Duodenal mucosa (tissue), 2 donors: ENCODE results near the gene TBC1D8.

Experiments
- H3K27ac ChIP-seq: one replicate; pipeline ENCODE4 v1.7.0; 2013; ENCODE audit warnings: low read depth, low read length
- H3K27me3 ChIP-seq, 2 donors: one replicate each; pipeline ENCODE4 v1.7.0; 2013; ENCODE audit warnings: low read length in 2 of 2, control low read depth in 1 of 2; ENCODE audit not compliant: insufficient read depth in 2 of 2, control insufficient read depth in 1 of 2
- H3K36me3 ChIP-seq, 2 donors: one replicate each; pipeline ENCODE4 v1.7.0; 2013; ENCODE audit warnings: low read length in 2 of 2, control low read depth in 1 of 2; ENCODE audit not compliant: insufficient read depth in 2 of 2, control insufficient read depth in 1 of 2
- H3K4me1 ChIP-seq, 2 donors: one replicate each; pipeline ENCODE4 v1.7.0; 2013; ENCODE audit warnings: low read length in 2 of 2, control low read depth in 1 of 2; ENCODE audit not compliant: insufficient read depth in 2 of 2, control insufficient read depth in 1 of 2
- H3K4me3 ChIP-seq, 2 donors: one replicate each; pipeline ENCODE4 v1.7.0; 2013; ENCODE audit warnings: low read length in 2 of 2, low read depth in 1 of 2
- H3K9ac ChIP-seq, 2 donors: one replicate each; pipeline ENCODE4 v1.7.0; 2013; ENCODE audit warnings: low read length in 2 of 2, low read depth in 1 of 2
- H3K9me3 ChIP-seq, 2 donors: one replicate each; pipeline ENCODE4 v1.7.0; 2013; ENCODE audit warnings: low read length in 2 of 2, control low read depth in 1 of 2; ENCODE audit not compliant: control insufficient read depth in 1 of 2

TBC1D8 gene

DNA sequence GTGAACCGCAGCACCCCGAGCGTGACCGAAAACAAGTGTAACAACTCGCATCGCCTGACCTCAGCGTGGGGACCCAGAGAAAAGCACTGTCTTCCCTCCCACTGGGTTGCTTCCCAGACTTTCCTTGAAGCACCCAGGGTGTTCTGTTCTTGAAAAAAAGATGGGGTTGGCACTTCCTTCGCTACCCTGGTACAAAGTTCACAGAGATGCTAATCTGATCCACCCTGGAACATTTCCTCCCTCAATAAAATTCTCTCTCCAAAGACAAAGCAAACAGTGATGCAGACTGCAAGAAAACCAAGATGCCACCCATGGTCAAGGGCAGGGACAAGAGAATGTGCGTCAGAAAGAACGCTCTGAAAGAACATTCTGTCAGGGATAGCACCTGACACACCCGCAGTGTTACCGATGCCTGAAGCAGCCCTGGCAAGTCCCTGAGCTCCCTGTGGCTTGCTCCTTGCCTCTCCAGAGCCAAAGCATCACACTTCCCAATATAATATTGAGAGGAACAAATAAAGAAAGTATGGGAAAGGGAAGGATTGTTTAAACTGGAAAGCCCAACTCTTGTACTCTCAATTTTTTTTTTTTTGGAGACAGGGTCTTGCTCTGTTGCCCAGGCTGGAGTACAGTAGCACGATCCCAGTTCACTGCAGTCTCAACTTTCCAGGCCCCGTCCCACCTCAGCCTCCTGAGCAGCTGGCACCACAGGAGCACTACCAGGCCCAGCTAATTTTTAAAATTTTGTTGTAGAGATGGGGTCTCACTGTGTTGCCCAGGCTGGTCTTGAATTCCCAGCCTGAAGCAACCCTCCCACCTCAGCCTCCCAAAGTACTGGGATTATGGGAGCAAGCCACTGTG is 70.7 kb downstream of the TBC1D8 start:
- Histone ChIP-seq H3K27ac (no peak overlapping the region), H3K36me3 (no peaks in the 10 kb centered on the region), H3K27me3 (no peaks in the 10 kb centered on the region), H3K4me3 (no peak overlapping the region), H3K9ac (no peak overlapping the region), H3K4me1 (peaks cover 8 to 11% of the 10 kb centered on the region in 2 donors), H3K9me3 (no peaks in the 10 kb centered on the region)

DNA sequence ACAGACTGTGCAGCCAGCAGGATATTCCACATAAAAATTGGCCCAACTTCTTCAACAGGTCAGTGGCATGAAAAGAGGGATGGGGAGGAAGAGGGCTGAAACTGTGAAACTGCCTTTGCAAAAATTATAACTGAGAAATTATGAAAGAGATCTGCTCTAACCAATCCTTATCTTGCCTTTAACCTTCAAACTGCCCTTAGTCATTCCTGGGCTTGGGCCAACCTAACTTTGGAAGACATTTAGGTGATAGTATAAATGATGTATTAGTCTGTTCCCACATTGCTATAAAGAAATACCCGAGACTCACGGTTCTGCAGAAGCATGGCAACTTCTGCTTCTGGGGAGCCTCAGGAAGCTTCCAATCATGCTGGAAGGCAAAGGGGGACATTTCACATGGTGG is 74.6 kb downstream of the TBC1D8 start:
- Histone ChIP-seq H3K27ac (no peak overlapping the region), H3K27me3 (no peaks in the 10 kb centered on the region), H3K4me1 (peaks cover 0 to 7% of the 10 kb centered on the region in 2 donors), H3K36me3 (no peaks in the 10 kb centered on the region), H3K4me3 (no peak overlapping the region), H3K9me3 (peaks cover 0 to 7% of the 10 kb centered on the region in 2 donors), H3K9ac (no peak overlapping the region)

DNA sequence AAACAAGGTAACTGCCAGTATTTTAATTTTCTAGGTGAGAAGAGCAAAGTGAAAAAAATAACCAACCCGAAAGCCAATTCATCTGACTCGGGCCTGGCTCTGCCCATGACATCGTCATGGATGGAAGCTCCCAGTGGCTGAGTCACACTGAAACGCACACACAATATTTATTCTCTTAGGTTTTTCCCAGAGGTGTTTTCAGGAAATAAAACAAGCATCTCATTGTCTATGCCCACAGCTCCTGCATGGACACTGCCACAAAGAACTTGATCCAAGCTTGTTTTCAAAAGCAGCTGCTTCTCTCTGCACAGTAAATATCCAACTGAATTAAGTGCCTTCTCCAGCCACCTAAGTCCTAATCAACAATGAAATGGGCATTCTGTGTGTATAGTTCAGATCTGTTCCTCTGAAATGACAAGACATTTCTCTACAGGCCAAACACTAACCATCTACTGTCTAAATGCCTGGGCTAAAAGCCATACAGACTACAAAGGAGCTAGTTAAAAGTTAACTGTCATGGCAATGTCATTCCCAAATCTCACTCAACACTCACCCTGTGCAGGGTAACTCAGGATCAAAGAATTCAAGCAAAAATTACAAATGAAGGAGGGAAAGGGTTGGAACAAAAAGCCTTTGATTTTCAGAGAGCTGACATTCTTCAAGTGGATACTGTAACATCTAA is 86.2 kb downstream of the TBC1D8 start:
- H3K36me3 ChIP-seq = no peaks in the 10 kb centered on the region
- no peak overlapping the region for H3K27ac ChIP-seq
- no peaks in the 10 kb centered on the region for H3K9me3 ChIP-seq
- no peak overlapping the region for H3K4me3 ChIP-seq
- no peak overlapping the region for H3K9ac ChIP-seq
- no peaks in the 10 kb centered on the region for H3K4me1 ChIP-seq
- H3K27me3 ChIP-seq = no peaks in the 10 kb centered on the region

DNA sequence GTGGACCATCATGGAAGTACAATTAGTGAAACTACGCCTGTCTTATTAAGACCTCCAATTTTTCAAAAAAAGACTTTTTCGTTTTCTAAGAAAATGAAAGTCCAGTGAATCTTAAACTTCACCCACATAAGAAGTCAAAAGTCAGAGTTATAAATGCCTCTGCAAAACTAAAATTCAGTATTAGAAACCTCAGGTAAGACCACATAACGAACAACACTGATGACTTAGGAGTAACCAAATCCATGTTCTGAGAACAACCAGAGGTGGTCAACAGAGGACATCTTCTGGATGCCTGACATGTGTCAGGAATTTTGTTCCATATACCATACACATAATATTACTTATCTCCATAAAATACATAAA is 86.7 kb downstream of the TBC1D8 start:
- H3K9ac ChIP-seq = no peak overlapping the region
- no peaks in the 10 kb centered on the region for H3K36me3 ChIP-seq
- no peak overlapping the region for H3K4me3 ChIP-seq
- no peaks in the 10 kb centered on the region for H3K9me3 ChIP-seq
- H3K27ac ChIP-seq = no peak overlapping the region
- no peaks in the 10 kb centered on the region for H3K27me3 ChIP-seq
- H3K4me1 ChIP-seq = no peaks in the 10 kb centered on the region

DNA sequence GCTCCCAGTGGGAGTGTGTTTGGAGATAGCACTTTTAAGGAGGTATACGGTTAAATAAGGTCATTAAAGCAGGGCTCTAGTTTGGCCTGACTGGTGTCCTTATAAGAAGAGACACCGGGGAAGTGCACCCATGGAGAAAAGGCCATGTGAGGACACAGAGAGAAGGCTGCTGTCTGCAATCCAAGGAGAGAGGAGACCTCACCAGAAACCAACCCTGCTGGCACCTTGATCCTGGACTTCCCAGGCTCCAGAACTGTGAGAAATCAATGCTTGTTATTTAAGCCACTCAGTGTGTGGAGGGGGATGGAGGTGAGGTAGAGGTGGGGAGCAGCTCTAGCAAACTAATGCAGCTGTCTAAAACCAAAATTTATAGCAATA is 87.1 kb downstream of the TBC1D8 start:
- Histone ChIP-seq H3K9me3 (no peaks in the 10 kb centered on the region), H3K4me3 (no peak overlapping the region), H3K9ac (no peak overlapping the region), H3K36me3 (no peaks in the 10 kb centered on the region), H3K27ac (no peak overlapping the region), H3K4me1 (no peaks in the 10 kb centered on the region), H3K27me3 (no peaks in the 10 kb centered on the region)

DNA sequence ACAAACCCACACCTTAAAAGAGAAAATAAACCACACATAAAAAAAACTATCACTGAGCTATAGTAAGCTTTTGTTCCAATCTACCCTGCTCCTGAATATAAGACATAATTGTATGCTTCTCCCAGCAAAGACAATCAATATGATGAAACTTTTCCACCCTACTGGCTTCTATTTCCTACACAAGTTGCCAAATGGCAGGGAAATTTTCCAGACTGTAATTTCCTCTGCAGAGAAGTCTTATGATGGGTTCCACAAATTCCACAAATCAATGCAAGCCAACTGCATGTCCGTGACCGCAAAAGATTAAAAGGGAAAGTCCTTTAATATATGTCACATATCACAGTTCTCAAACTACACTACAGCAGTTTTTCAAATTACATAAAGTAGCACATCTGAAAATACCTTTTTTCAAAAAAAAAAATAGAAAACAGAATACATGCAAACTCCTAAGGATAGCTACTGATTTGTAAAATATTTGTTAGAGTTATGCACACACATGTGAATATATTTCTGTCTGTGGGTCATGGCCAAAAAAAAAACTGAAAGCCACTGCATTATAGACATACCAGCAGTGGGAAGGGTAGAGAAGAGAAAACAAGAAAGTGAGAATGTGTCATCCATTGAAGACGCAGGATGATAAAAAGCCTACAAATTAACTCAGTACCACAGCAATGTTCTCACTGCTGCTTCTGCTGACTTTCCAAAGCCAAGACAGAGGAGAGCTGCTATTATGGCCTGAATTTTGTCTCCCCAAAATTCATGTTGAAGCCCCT is 87.6 kb downstream of the TBC1D8 start:
- Histone ChIP-seq H3K9ac (no peak overlapping the region), H3K27ac (no peak overlapping the region), H3K4me1 (no peaks in the 10 kb centered on the region), H3K9me3 (no peaks in the 10 kb centered on the region), H3K36me3 (no peaks in the 10 kb centered on the region), H3K27me3 (no peaks in the 10 kb centered on the region), H3K4me3 (no peak overlapping the region)

DNA sequence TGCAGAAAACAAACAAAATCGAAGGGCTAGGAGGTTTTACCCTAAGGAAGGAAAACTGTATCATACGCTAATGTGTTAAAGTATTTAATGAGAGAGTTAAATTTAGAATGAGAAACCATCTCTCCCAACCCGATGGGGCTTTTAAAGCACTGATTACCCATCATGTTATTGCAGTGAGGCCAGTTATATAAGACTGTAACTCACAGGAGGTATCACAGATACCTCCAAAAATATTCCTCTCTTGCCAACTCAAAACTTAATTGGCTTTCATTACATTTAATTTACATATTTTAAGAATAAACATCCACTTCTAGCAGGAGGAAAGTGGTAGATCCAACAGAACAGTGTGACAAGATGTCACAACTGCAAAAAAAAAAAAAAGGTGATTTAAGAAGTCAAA is 92.8 kb downstream of the TBC1D8 start:
- Histone ChIP-seq H3K36me3 (peaks cover 0 to 8% of the 10 kb centered on the region in 2 donors), H3K9ac (no peak overlapping the region), H3K4me3 (no peak overlapping the region), H3K4me1 (no peaks in the 10 kb centered on the region), H3K27ac (no peak overlapping the region), H3K27me3 (no peaks in the 10 kb centered on the region), H3K9me3 (no peaks in the 10 kb centered on the region)

DNA sequence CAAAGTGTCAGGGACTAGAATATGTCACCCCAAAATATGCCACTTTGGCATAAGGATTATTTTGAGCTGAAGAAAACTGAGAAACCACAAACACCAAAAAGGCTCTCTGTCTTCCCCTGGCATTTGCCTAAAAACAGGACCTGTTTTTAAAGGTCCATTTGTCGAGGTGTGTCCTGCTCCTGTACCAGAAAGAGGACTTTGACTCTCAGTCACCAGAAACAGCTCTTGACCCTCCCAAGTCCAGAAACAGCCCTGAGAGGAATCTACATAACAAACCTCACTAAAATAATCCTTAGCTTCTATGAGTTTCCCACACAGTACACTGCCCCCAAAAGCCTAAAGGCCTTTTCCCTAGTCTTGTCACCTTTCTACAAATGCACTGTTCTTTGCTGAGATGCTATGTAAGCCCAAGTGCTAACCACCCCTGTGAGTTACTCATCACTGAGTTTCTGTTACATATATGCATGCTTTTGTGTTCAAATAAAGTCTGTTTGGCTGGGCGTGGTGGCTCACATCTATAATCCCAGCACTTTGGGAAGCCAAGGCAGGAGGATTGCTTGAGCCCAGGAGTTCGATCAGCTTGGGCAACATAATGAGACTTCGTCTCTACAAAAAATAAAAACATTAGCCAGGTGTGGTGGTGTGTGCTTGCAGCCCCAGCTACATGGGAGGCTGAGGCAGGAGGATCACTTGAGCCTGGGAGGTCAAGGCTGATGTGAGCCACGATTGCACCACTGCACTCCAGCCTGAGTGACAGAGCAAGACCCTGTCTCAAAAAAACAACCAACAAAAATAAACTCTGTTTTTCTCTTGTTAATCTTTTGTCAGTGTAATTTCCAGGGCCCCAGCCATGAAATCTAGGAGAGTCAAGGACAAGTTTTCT is 93.9 kb downstream of the TBC1D8 start:
- no peaks in the 10 kb centered on the region for H3K27me3 ChIP-seq
- H3K36me3 ChIP-seq = peaks cover 0 to 8% of the 10 kb centered on the region in 2 donors
- H3K4me1 ChIP-seq = no peaks in the 10 kb centered on the region
- H3K9ac ChIP-seq = no peak overlapping the region
- H3K4me3 ChIP-seq = no peak overlapping the region
- H3K9me3 ChIP-seq = no peaks in the 10 kb centered on the region
- H3K27ac ChIP-seq = no peak overlapping the region

DNA sequence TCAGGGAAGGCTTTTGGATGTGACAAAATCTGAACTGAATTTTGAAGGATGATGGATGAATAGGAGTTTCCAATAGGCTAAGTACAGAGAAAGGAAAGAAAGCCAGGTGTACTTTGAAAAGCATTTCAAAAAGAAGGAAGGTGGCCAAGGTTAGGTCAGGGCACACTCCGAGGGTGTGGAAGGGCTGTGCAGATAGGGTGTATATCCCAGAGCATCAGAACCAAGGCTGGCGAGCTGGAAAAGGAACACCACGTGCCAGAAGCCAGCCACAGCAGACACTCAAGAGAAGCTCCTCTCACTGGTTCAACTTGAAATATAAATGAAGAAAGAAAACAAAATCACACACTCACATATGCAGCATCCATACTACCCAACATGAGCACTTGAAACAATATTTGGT is 98.1 kb downstream of the TBC1D8 start:
- Histone ChIP-seq H3K4me1 (no peaks in the 10 kb centered on the region), H3K9me3 (no peaks in the 10 kb centered on the region), H3K27me3 (no peaks in the 10 kb centered on the region), H3K27ac (no peak overlapping the region), H3K9ac (no peak overlapping the region), H3K36me3 (peaks cover 3 to 11% of the 10 kb centered on the region in 2 donors), H3K4me3 (no peak overlapping the region)
